GM21528 (cell line): ENCODE data around the gene STX18.

Source experiments
- ATAC-seq: cut with Tn5 transposase; IDR thresholded peaks from one replicate; pipeline ENCODE4 v1.9.1; 2021; ENCODE audit warnings: mild to moderate bottlenecking, moderate library complexity; ENCODE audit not compliant: unreplicated experiment, low FRiP score

The STX18 gene

GRCh38 chr4:4408576-4409335 is 133.1 kb downstream of the STX18 start:
- no peak for ATAC-seq

- no peak for ATAC-seq
Observed at GRCh38 chr4:4408132-4408523, 133.7 kb downstream of the STX18 start.

GRCh38 chr4:4407299-4408131 is 134.3 kb downstream of the STX18 start:
- no peak for ATAC-seq

GRCh38 chr4:4406455-4407298 is 135.2 kb downstream of the STX18 start:
- no peak for ATAC-seq

GRCh38 chr4:4405358-4405962 is 136.4 kb downstream of the STX18 start:
- no peak for ATAC-seq

- ATAC-seq = no peak
Observed at GRCh38 chr4:4402966-4403365, 138.9 kb downstream of the STX18 start.

- ATAC-seq = no peak
Observed at GRCh38 chr4:4401036-4401435, 140.8 kb downstream of the STX18 start.

GRCh38 chr4:4398430-4398829 is 143.4 kb downstream of the STX18 start:
- ATAC-seq = no peak

GRCh38 chr4:4397441-4397819 is 144.4 kb downstream of the STX18 start:
- no peak for ATAC-seq

- no peak for ATAC-seq
Observed at GRCh38 chr4:4396628-4397440, 145.0 kb downstream of the STX18 start.

- no peak for ATAC-seq
Observed at GRCh38 chr4:4395849-4396627, 145.8 kb downstream of the STX18 start.

GRCh38 chr4:4395371-4395770 is 146.5 kb downstream of the STX18 start:
- no peak for ATAC-seq

GRCh38 chr4:4394644-4395043 is 147.2 kb downstream of the STX18 start:
- no peak for ATAC-seq

- ATAC-seq = no peak
Observed at GRCh38 chr4:4392501-4393183, 149.2 kb downstream of the STX18 start.

GRCh38 chr4:4391866-4392265 is 150.0 kb downstream of the STX18 start:
- ATAC-seq = no peak

- ATAC-seq = no peak
Observed at GRCh38 chr4:4390515-4391240, 151.2 kb downstream of the STX18 start.

GRCh38 chr4:4390046-4390445 is 151.8 kb downstream of the STX18 start:
- ATAC-seq = no peak
